ENCODE measurements around the gene ELAVL3. TPM values are rescaled to one million over a fixed set of nuclear protein-coding genes. Genes with fewer than 3 reads are reported as not detected.
"Not testable (repeated sequence)": the region's sequence is repeated elsewhere in the genome, so short reads cannot be mapped to it uniquely, and the experiment has no call there.

The ELAVL3 gene
- total RNA-seq, 1 experiment from 2014 or later, result 1.2 TPM

GRCh38 chr19:11460207-11460606 lies 20.6 kb downstream of the ELAVL3 start:
- H3K4me3 Mint-ChIP-seq, result no peak overlapping the region
- H3K79me2 ChIP-seq (ENCODE audit: insufficient read depth, low read length), result no peaks in the 10 kb centered on the region
- H3K4ac ChIP-seq (ENCODE audit: low read depth, low read length), result no peak overlapping the region
- no peak overlapping the region for H3K18ac ChIP-seq (ENCODE audit: insufficient read length, low read depth, low read length)
- no peak overlapping the region for H3K14ac ChIP-seq (ENCODE audit: insufficient read depth, low read length)
- H2BK120ac ChIP-seq (ENCODE audit: low read depth, low read length, poor library complexity, severe bottlenecking), result no peak overlapping the region
- DNase-seq, result no peak
- peaks cover 4% of the 10 kb centered on the region; the same call in 1 of the 2 replicates for H3K27me3 Mint-ChIP-seq (ENCODE audit: low read depth)
- H3T11ph ChIP-seq (ENCODE audit: low read length), result no peak overlapping the region
- H2BK5ac ChIP-seq (ENCODE audit: insufficient read length, low read length), result no peak overlapping the region
- peaks cover 5 to 15% of the 10 kb centered on the region in 2 experiments; a peak in 3 of 4 replicates for H3K4me1 Mint-ChIP-seq
- no peaks in the 10 kb centered on the region for H3K9me3 ChIP-seq (ENCODE audit: control insufficient read depth, low read depth, low read length)
- no peaks in the 10 kb centered on the region; a peak in 1 of 5 replicates for H3K9me3 Mint-ChIP-seq
- no peak overlapping the region; a peak in 1 of 7 replicates for H3K27ac Mint-ChIP-seq
- peak; percentile 53 for TF ChIP-seq CTCF (conservative IDR thresholded peaks at IDR 0.05)
- H3K27me3 ChIP-seq (ENCODE audit: insufficient read depth, low read length), result no peaks in the 10 kb centered on the region
- no peak overlapping the region for H3K27ac ChIP-seq (ENCODE audit: insufficient read length, low read depth, low read length)
- no peak overlapping the region for H4K5ac ChIP-seq (ENCODE audit: insufficient read length, low read depth, low read length)
- no peaks in the 10 kb centered on the region for H3K36me3 Mint-ChIP-seq (ENCODE audit: insufficient read depth in 1 of 3, low read depth in 3 of 3)
- peaks cover 5% of the 10 kb centered on the region; the same call in 1 of the 2 replicates for H3K4me1 ChIP-seq (ENCODE audit: insufficient read depth, low read length)
- H3K23ac ChIP-seq (ENCODE audit: insufficient read length, low read depth, low read length), result no peak overlapping the region
- no peak overlapping the region for H2BK15ac ChIP-seq (ENCODE audit: low read depth, low read length)
- no peak overlapping the region for H3K56ac ChIP-seq (ENCODE audit: insufficient read length, low read depth, low read length)
- no peaks in the 10 kb centered on the region for H3K79me1 ChIP-seq (ENCODE audit: insufficient read depth, low read depth, low read length, poor library complexity, severe bottlenecking)
- no peak overlapping the region for H3K4me2 ChIP-seq (ENCODE audit: insufficient read depth, insufficient read length, low read length)
- WGBS (ENCODE audit: extremely low coverage, insufficient read length, low lambda C conversion rate), result no CpG with 5 or more reads among the region's 4 CpGs
- H4K20me1 ChIP-seq (ENCODE audit: control insufficient read depth, insufficient read depth, insufficient read length), result no peaks in the 10 kb centered on the region
- H3K23me2 ChIP-seq (ENCODE audit: insufficient read length, low read depth, low read length, poor library complexity, severe bottlenecking), result no peaks in the 10 kb centered on the region
- H2BK12ac ChIP-seq (ENCODE audit: insufficient read length, low read depth, low read length), result no peak overlapping the region
- no peak overlapping the region for H2BK20ac ChIP-seq (ENCODE audit: low read depth, low read length, poor library complexity, severe bottlenecking)
- no peak overlapping the region for H3K9ac ChIP-seq (ENCODE audit: extremely low read depth, insufficient read length, low read length)
- no peak overlapping the region for H2AK5ac ChIP-seq (ENCODE audit: insufficient read length, low read length)
- H4K8ac ChIP-seq (replicated peaks; ENCODE audit: insufficient read length, low read depth, low read length), result no peak overlapping the region
- H2AFZ ChIP-seq (ENCODE audit: low read length), result no peak overlapping the region
- H4K91ac ChIP-seq (ENCODE audit: insufficient read length, low read depth, low read length), result no peak overlapping the region

GRCh38 chr19:11458912-11459311 lies 21.9 kb downstream of the ELAVL3 start:
- not testable (repeated sequence) for H3K9ac ChIP-seq (ENCODE audit: extremely low read depth, insufficient read length, low read length); H3K4me2 ChIP-seq (ENCODE audit: insufficient read depth, insufficient read length, low read length); H2BK20ac ChIP-seq (ENCODE audit: low read depth, low read length, poor library complexity, severe bottlenecking); H2AFZ ChIP-seq (ENCODE audit: low read length); DNase-seq; H2BK15ac ChIP-seq (ENCODE audit: low read depth, low read length); H3K79me1 ChIP-seq (ENCODE audit: insufficient read depth, low read depth, low read length, poor library complexity, severe bottlenecking); H3K27ac Mint-ChIP-seq; H3K14ac ChIP-seq (ENCODE audit: insufficient read depth, low read length); H4K20me1 ChIP-seq (ENCODE audit: control insufficient read depth, insufficient read depth, insufficient read length); H3K79me2 ChIP-seq (ENCODE audit: insufficient read depth, low read length); H2AK5ac ChIP-seq (ENCODE audit: insufficient read length, low read length); H2BK120ac ChIP-seq (ENCODE audit: low read depth, low read length, poor library complexity, severe bottlenecking); H3K36me3 Mint-ChIP-seq (ENCODE audit: insufficient read depth in 1 of 3, low read depth in 3 of 3); H3K27ac ChIP-seq (ENCODE audit: insufficient read length, low read depth, low read length); H3K27me3 ChIP-seq (ENCODE audit: insufficient read depth, low read length); H4K5ac ChIP-seq (ENCODE audit: insufficient read length, low read depth, low read length); H3T11ph ChIP-seq (ENCODE audit: low read length); H3K27me3 Mint-ChIP-seq (ENCODE audit: low read depth); H3K9me3 Mint-ChIP-seq; H2BK5ac ChIP-seq (ENCODE audit: insufficient read length, low read length); H4K91ac ChIP-seq (ENCODE audit: insufficient read length, low read depth, low read length); H3K23ac ChIP-seq (ENCODE audit: insufficient read length, low read depth, low read length); H3K23me2 ChIP-seq (ENCODE audit: insufficient read length, low read depth, low read length, poor library complexity, severe bottlenecking); H3K9me3 ChIP-seq (ENCODE audit: control insufficient read depth, low read depth, low read length); H3K4me3 Mint-ChIP-seq; H3K4me1 ChIP-seq (ENCODE audit: insufficient read depth, low read length); H3K56ac ChIP-seq (ENCODE audit: insufficient read length, low read depth, low read length); H2BK12ac ChIP-seq (ENCODE audit: insufficient read length, low read depth, low read length); H3K4ac ChIP-seq (ENCODE audit: low read depth, low read length); H3K18ac ChIP-seq (ENCODE audit: insufficient read length, low read depth, low read length); H4K8ac ChIP-seq (replicated peaks; ENCODE audit: insufficient read length, low read depth, low read length)
- H3K4me1 Mint-ChIP-seq, result peaks cover 5 to 19% of the 10 kb centered on the region in 2 experiments; a peak in 3 of 4 replicates
- no CpG with 5 or more reads among the region's 11 CpGs for WGBS (ENCODE audit: extremely low coverage, insufficient read length, low lambda C conversion rate)
